ENCODE data around the gene NUTF2.

The NUTF2 gene

DNA sequence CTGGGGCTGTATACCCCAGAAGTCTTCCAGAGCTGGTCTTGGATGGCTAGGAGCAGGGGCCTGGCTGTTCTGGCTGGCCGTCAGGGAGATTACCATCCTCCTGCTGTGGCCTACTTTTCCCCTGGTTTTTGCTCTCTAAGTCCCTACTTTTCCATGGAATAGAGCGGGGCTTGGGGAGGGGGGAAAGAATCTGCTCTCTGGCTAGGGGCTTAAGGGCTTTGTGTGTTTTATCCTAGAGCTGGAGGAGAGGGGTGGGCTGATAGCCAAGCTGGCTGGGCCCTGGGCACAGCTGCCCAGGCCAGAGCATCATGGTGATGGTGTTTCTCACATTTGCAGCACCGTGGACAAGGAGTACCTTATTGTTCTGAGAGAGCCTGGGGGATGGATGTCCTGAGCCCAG lies 41.6 kb downstream of the NUTF2 start:
- DNase-seq (ENCODE audit: low read depth), result no peak
- TF ChIP-seq, protein P1, sequence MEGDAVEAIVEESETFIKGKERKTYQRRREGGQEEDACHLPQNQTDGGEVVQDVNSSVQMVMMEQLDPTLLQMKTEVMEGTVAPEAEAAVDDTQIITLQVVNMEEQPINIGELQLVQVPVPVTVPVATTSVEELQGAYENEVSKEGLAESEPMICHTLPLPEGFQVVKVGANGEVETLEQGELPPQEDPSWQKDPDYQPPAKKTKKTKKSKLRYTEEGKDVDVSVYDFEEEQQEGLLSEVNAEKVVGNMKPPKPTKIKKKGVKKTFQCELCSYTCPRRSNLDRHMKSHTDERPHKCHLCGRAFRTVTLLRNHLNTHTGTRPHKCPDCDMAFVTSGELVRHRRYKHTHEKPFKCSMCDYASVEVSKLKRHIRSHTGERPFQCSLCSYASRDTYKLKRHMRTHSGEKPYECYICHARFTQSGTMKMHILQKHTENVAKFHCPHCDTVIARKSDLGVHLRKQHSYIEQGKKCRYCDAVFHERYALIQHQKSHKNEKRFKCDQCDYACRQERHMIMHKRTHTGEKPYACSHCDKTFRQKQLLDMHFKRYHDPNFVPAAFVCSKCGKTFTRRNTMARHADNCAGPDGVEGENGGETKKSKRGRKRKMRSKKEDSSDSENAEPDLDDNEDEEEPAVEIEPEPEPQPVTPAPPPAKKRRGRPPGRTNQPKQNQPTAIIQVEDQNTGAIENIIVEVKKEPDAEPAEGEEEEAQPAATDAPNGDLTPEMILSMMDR (conservative IDR thresholded peaks at IDR 0.05; ENCODE audit: control insufficient read depth, insufficient read depth, low read depth, low read length), result no peak
- H3K4me3 ChIP-seq (ENCODE audit: control insufficient read depth, low read depth, low read length), result no peak overlapping the region

GRCh38 chr16:67892375-67892774 lies 45.6 kb downstream of the NUTF2 start:
- TF ChIP-seq, protein P1 (conservative IDR thresholded peaks at IDR 0.05; ENCODE audit: control insufficient read depth, insufficient read depth, low read depth, low read length), result no peak

GRCh38 chr16:67892899-67893742 lies 46.4 kb downstream of the NUTF2 start, which contains the start of gene PSKH1:
Gene PSKH1 (plus strand): TSS chr16:67893254. CDS start chr16:67908750, 15,496 bp downstream.
- H3K4me3 ChIP-seq (ENCODE audit: control insufficient read depth, low read depth, low read length), result peak within 1 kb of the TSS; percentile 84
- peak; percentile 92 for DNase-seq (ENCODE audit: low read depth)
- TF ChIP-seq, protein P1 (conservative IDR thresholded peaks at IDR 0.05; ENCODE audit: control insufficient read depth, insufficient read depth, low read depth, low read length), result no peak

More at GRCh38 chr16:67892375-67892774, 45.6 kb downstream of the NUTF2 start:
- no peak for DNase-seq (ENCODE audit: low read depth)
- H3K4me3 ChIP-seq (ENCODE audit: control insufficient read depth, low read depth, low read length), result peak overlapping the region; percentile 55

DNA sequence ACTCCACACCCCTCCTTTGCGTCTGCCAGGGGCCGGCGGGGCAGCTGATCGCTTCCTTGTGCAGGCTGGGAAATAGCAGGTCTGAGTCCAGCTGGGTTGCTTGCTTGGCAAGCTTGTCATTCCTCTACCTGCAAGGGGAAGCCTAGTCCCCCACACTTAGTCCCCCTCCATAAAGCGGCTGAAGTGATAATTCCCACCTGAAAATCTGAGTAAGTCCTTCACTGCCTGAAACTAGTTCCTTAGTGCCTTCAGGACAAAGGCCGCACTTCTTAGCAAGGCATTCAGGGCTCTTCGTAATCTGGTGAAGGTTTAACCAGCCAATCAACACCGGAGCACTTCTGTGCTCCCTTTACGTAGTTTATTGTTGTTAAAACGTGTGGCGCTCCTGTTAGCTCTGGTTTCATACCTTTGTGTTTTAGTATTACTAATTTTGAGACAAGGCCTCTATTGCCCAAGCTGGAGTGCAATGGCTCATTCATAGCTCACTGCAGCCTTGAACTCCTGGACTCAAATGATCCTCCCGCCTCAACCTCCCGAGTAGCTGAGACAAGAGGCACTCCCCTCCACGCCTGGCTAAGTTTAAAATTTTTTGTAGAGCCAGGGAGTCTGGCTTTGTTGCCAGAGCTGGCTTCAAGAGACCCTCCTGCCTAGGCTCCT lies 47.1 kb downstream of the NUTF2 start:
- TF ChIP-seq, protein P1 (conservative IDR thresholded peaks at IDR 0.05; ENCODE audit: control insufficient read depth, insufficient read depth, low read depth, low read length), result no peak
- DNase-seq (ENCODE audit: low read depth), result peak; percentile 18

DNA sequence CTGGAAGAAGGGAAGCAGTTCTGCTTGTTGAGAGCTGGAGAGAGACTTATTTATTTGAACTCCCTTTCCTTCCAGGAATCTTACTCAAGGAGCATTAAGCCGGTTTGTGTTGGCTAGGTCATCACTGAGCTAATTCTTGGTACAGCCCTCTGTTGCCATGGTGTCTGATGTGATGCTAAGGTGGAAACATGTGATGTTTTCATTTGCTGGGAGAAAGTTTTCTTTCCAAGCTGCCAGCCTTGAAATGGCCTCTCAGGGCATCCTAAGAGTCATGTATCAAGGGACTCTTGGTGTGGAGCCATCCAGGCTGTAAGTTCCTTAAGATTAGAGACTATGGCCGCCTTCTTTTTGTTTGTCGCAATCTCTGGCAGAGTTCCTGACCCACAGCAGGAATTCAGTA lies 50.5 kb downstream of the NUTF2 start:
- DNase-seq (ENCODE audit: low read depth), result peak; percentile 52
- TF ChIP-seq, protein P1 (conservative IDR thresholded peaks at IDR 0.05; ENCODE audit: control insufficient read depth, insufficient read depth, low read depth, low read length), result no peak
- no peak overlapping the region for H3K4me3 ChIP-seq (ENCODE audit: control insufficient read depth, low read depth, low read length)

More for the DNA sequence above, 47.1 kb downstream of the NUTF2 start:
- peak overlapping the region; percentile 84 for H3K4me3 ChIP-seq (ENCODE audit: control insufficient read depth, low read depth, low read length)

DNA sequence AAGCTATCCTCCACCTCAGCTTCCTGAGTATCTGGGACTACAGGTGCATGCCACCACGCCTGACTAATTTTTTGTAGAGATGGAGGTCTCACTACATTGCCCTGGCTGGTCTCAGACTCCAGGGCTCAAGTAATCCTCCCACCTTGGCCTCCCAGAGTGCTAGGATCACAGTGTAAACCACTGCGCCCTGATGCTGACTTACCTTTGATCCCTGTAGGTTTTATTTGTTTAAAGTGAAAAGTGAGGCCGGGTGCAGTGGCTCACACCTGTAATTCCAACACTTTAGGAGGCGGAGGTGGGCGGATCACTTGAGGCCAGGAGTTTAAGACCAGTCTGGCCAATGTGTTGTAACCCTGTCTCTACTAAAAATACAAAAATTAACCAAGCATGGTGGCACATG lies 55.0 kb downstream of the NUTF2 start:
- TF ChIP-seq, protein P1 (conservative IDR thresholded peaks at IDR 0.05; ENCODE audit: control insufficient read depth, insufficient read depth, low read depth, low read length), result no peak

More for the DNA sequence above, 55.0 kb downstream of the NUTF2 start:
- no peak for DNase-seq (ENCODE audit: low read depth)
- H3K4me3 ChIP-seq (ENCODE audit: control insufficient read depth, low read depth, low read length), result no peak overlapping the region
